ENCODE data around the gene PHACTR3.

- TF ChIP-seq CTCF (IDR thresholded peaks at IDR 0.05 in 8 of 11, conservative IDR thresholded peaks at IDR 0.05 in 3 of 11) = peak in 10 of 11 experiments; percentile 16 to 78 (median 58)
- TF ChIP-seq POLR2A (IDR thresholded peaks at IDR 0.05) = no peak
Measured at GRCh38 chr20:59850018-59850641, 245.8 kb downstream of the PHACTR3 start.

Measured in spleen (tissue), 7 donors.